HCT116 (cell line): ENCODE results near the gene SMARCD1.

Source experiments
- EZH2 ChIP-seq: fragments of 200-600 bp; sonication (generic); IDR thresholded peaks from 2 replicates; pipeline ENCODE4 v1.6.1; 2017; ENCODE audit warnings: antibody characterized with exemption, mixed run types
- EZH2phosphoT487 ChIP-seq: fragments of 200-600 bp; IDR thresholded peaks from 2 replicates; pipeline ENCODE4 v1.6.1; 2018; ENCODE audit warnings: antibody characterized with exemption, borderline replicate concordance
- POLR2A ChIP-seq: IDR thresholded peaks from 2 replicates; pipeline ENCODE4 v1.7.0; 2011; ENCODE audit warnings: borderline replicate concordance; ENCODE audit not compliant: insufficient read depth, insufficient read length; ENCODE audit errors: extremely low read depth
- RAD21 ChIP-seq: IDR thresholded peaks from 2 replicates; pipeline ENCODE4 v1.6.1; 2012; ENCODE audit warnings: low read depth, mild to moderate bottlenecking
- TF ChIP-seq, protein P1 (sequence below), 3 experiments: fragments of 200-600 bp in 1 of 3; sonication (generic) in 1 of 3; IDR thresholded peaks in 2 of 3; conservative IDR thresholded peaks in 1 of 3; 2 replicates each; pipeline ENCODE4 v1.5.1; 2012 to 2017; ENCODE audit warnings: low read depth in 2 of 3, low read length in 2 of 3, antibody characterized with exemption in 1 of 3, borderline replicate concordance in 1 of 3, control low read depth in 1 of 3, mild to moderate bottlenecking in 1 of 3, mixed read lengths in 1 of 3, mixed run types in 1 of 3, moderate library complexity in 1 of 3; ENCODE audit not compliant: insufficient read depth in 1 of 3
- TF ChIP-seq, protein P2 (sequence below): IDR thresholded peaks from 2 replicates; pipeline ENCODE4 v1.6.1; 2012

DNA sequence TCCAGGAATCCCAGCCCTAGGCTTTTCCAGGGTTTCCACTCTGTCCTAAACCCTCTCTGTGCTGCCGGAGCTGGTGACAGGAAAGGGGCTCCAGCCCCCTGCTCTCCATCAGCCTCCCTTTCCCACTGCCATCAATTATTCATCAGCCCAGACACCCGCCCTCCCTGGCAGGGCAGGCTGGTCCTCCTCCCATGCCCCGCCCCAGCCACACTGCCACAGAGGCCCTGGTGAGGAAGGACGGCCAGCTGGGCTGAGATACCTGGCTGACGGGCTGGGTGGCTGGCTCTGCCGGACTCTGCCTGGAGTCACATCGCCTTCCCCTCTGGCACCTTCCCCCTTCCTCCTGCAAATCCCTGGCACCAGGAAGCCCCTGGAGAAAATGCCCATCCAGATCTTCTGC is 11.9 kb upstream of the SMARCD1 start:
- TF ChIP-seq, protein P1, sequence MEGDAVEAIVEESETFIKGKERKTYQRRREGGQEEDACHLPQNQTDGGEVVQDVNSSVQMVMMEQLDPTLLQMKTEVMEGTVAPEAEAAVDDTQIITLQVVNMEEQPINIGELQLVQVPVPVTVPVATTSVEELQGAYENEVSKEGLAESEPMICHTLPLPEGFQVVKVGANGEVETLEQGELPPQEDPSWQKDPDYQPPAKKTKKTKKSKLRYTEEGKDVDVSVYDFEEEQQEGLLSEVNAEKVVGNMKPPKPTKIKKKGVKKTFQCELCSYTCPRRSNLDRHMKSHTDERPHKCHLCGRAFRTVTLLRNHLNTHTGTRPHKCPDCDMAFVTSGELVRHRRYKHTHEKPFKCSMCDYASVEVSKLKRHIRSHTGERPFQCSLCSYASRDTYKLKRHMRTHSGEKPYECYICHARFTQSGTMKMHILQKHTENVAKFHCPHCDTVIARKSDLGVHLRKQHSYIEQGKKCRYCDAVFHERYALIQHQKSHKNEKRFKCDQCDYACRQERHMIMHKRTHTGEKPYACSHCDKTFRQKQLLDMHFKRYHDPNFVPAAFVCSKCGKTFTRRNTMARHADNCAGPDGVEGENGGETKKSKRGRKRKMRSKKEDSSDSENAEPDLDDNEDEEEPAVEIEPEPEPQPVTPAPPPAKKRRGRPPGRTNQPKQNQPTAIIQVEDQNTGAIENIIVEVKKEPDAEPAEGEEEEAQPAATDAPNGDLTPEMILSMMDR (IDR thresholded peaks at IDR 0.05 in 2 of 3, conservative IDR thresholded peaks at IDR 0.05 in 1 of 3; ENCODE audit: borderline replicate concordance in 1 of 3, insufficient read depth in 1 of 3, low read depth in 2 of 3, low read length in 2 of 3): no peak
- TF ChIP-seq, protein P2, sequence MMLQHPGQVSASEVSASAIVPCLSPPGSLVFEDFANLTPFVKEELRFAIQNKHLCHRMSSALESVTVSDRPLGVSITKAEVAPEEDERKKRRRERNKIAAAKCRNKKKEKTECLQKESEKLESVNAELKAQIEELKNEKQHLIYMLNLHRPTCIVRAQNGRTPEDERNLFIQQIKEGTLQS: no peak
- TF ChIP-seq EZH2phosphoT487 (no peak), EZH2 (no peak), RAD21 (no peak), POLR2A (no peak)
